K562 (cell line): Measurements from ENCODE around the gene NTRK3.

Source experiments
- ASH1L ChIP-seq: fragments of 450-650 bp; IDR thresholded peaks from 2 replicates; pipeline ENCODE4 v1.6.1; 2018; ENCODE audit warnings: borderline replicate concordance, mild to moderate bottlenecking, low read depth; ENCODE audit not compliant: partially characterized antibody
- CTCF ChIP-seq, 3 experiments: IDR thresholded peaks in 2 of 3; conservative IDR thresholded peaks in 1 of 3; 2 replicates each; pipeline ENCODE4 v1.5.1; 2011 to 2012; ENCODE audit warnings: low read length in 3 of 3, mild to moderate bottlenecking in 3 of 3, control low read depth in 2 of 3, improper control_type of control experiment in 1 of 3, inconsistent platforms in 1 of 3, low read depth in 1 of 3, mixed read lengths in 1 of 3, moderate library complexity in 1 of 3; ENCODE audit not compliant: insufficient read depth in 2 of 3
- HMGXB4 ChIP-seq: sonication (generic); formaldehyde crosslinking; IDR thresholded peaks from 2 replicates; pipeline ENCODE4 v1.8.1; 2023; ENCODE audit warnings: mild to moderate bottlenecking, missing genetic modification reagents
- JUN ChIP-seq, 2 experiments: sonication (generic) in 1 of 2; formaldehyde crosslinking in 1 of 2; IDR thresholded peaks; 2 replicates each; pipeline versions ENCODE4 v1.6.1 to v1.8.0; 2012 to 2022; ENCODE audit warnings: borderline replicate concordance in 2 of 2, mild to moderate bottlenecking in 2 of 2, improper control_type of control experiment in 1 of 2, low read depth in 1 of 2, low read length in 1 of 2, missing genetic modification reagents in 1 of 2
- KDM1A ChIP-seq, 2 experiments: fragments of 450-650 bp; IDR thresholded peaks; 2 replicates each; pipeline ENCODE4 v1.6.1; 2016; ENCODE audit warnings: mild to moderate bottlenecking in 2 of 2
- NFYB ChIP-seq: IDR thresholded peaks from 2 replicates; pipeline ENCODE4 v1.6.1; 2011; ENCODE audit warnings: mild to moderate bottlenecking, moderate library complexity; ENCODE audit not compliant: insufficient read length; ENCODE audit errors: extremely low read depth
- PHF8 ChIP-seq: fragments of 200-600 bp; sonication (generic); IDR thresholded peaks from 2 replicates; pipeline ENCODE4 v1.6.1; 2012; ENCODE audit warnings: mixed run types, mild to moderate bottlenecking, inconsistent platforms, low read length, moderate library complexity, borderline replicate concordance
- POLR2A ChIP-seq: fragments of 450-650 bp; conservative IDR thresholded peaks from 2 replicates; pipeline ENCODE4 v1.6.1; 2016
- USF2 ChIP-seq: sonication (generic); formaldehyde crosslinking; IDR thresholded peaks from 2 replicates; pipeline ENCODE4 v1.5.0; 2020; ENCODE audit warnings: missing genetic modification reagents
- ZFP30 ChIP-seq: fragments of 250-450 bp; sonication (Bioruptor Pico); IDR thresholded peaks from 2 replicates; pipeline ENCODE4 v1.8.0; 2022; ENCODE audit warnings: moderate library complexity, mild to moderate bottlenecking, inconsistent platforms, borderline replicate concordance
- ZNF280B ChIP-seq: fragments of 250-450 bp; sonication (Bioruptor Pico); IDR thresholded peaks from 2 replicates; pipeline ENCODE4 v1.5.1; 2021; ENCODE audit warnings: mild to moderate bottlenecking

GRCh38 chr15:88029696-88030095 lies 226.8 kb downstream of the NTRK3 start:
- no peak for TF ChIP-seq CTCF (IDR thresholded peaks at IDR 0.05 in 2 of 3, conservative IDR thresholded peaks at IDR 0.05 in 1 of 3; ENCODE audit: insufficient read depth in 2 of 3, low read depth in 1 of 3, low read length in 3 of 3)
- TF ChIP-seq ZFP30 (CRISPR knock-in tag) = no peak
- no peak for TF ChIP-seq ZNF280B
- TF ChIP-seq NFYB = no peak
- no peak for TF ChIP-seq ASH1L
- no peak for TF ChIP-seq PHF8
- TF ChIP-seq USF2 (CRISPR knock-in tag) = no peak
- no peak for TF ChIP-seq HMGXB4 (CRISPR knock-in tag)
- no peak for TF ChIP-seq KDM1A (IDR thresholded peaks at IDR 0.05)
- no peak for TF ChIP-seq POLR2A
- TF ChIP-seq JUN (IDR thresholded peaks at IDR 0.05; ENCODE audit: borderline replicate concordance, low read depth, low read length) = no peak
- no peak for TF ChIP-seq JUN (CRISPR knock-in tag; IDR thresholded peaks at IDR 0.05; ENCODE audit: borderline replicate concordance)
